Cardiac septum (tissue), 1 donor: Measurements from ENCODE around the gene PYCR2. TPM values are rescaled to one million over a fixed set of nuclear protein-coding genes. Genes with fewer than 3 reads are reported as not detected.
"Not testable (repeated sequence)": the region's sequence is repeated elsewhere in the genome, so short reads cannot be mapped to it uniquely, and the experiment has no call there.

Source experiments
- DNase-seq: peaks from one replicate; pipeline ENCODE4 v3.0.0-alpha.2; 2020; ENCODE audit warnings: low spot score
- intact Hi-C: fragments of 100-400 bp; cut with DNase I; formaldehyde crosslinking; loops from one replicate; pipeline ENCODE4 v1.14.0; 2022
- total RNA-seq: library from RNA; stranded (reverse); fragmentation: NEBNext Ultra II Directional; extraction: Animal tissue kit (Norgen Biotek cat#: 25700); gene quantifications from one replicate; pipeline ENCODE4 v1.2.1, GENCODE V29; 2021
- donor health status: DM: no; HTN: no; CAD: no.

Gene PYCR2
- total RNA-seq, 1 donor from 2014 or later: 68.6 TPM

DNA sequence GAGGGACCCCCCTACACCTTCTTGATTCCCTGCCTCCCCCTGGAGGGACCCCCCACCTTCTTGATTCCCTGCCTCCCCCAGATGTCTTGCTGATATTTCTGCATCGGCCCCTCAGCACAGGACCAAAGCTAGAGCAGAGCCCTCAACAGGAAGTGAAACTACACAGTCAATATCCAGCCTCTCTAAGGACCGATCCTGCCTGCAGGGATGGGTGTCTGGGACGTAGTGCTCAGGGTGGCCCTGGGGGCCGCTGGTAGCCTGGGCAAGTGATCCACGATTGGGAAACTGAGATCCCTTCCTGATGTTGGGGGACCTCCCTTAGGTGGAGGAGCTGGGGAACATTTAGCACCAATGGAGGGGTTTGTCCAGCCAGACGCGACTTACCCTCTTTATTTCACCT, 20.9 kb upstream of the PYCR2 start:
- no peak for DNase-seq
- intact Hi-C loops: no loop called here

DNA sequence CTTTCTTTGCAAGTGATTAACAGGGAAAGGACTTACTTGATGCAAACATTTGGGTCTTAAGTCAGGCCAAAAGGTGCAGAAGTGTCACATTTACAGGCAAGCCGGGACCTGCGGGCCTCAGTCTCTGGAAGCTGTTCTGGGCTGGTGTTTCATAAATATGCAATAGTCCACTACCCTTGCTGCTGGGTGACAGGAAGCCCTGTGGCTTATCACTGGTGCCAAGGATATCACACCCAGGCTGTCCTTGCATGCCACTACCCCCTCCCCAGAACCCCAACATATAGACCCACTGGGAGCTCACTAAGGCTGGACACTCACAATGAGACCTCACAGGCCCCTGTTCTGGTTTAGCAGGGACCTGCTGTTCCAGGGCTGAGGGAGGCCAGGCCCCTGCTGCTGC, 20.3 kb upstream of the PYCR2 start:
- no peak for DNase-seq
- intact Hi-C loops: no loop called here

DNA sequence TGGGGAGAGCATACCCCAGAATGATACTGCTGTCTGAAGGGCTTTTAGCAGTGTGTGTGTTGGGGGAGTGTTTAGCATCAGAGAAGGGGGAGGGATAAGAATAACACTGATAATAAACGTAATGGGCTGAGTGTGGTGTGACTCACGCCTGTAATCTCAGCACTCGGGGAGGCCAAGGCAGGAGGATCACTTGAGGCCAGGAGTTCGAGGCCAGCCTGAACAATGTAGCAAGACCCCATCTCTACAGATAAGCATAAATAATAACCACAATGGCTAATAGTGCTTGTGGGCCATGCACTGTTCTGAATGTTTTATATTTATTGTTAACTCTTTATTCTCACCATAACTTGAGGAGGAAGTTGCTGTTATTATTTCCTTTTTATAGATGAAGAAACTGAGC, 19.5 kb upstream of the PYCR2 start:
- DNase-seq: no peak
- intact Hi-C loops: no loop called here

DNA sequence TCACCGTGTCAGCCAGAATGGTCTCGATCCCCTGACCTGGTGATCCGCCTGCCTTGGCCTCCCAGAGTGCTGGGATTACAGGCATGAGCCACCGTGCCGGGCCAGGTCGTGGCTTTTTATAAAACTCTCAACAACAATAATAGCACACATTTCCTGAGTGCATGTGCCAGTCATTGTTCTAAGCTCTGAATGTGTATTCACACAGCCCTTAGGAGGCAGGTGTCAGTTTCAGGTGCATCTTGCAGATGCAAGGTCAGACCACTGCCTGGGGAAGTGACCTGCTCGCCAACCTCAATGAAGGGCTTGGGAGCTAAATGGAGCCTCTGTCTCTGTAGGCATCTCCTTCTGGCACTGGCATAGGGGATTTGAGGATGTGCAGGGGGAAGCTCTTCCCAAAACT, 18.5 kb upstream of the PYCR2 start:
- no peak for DNase-seq
- intact Hi-C loops: no loop called here

DNA sequence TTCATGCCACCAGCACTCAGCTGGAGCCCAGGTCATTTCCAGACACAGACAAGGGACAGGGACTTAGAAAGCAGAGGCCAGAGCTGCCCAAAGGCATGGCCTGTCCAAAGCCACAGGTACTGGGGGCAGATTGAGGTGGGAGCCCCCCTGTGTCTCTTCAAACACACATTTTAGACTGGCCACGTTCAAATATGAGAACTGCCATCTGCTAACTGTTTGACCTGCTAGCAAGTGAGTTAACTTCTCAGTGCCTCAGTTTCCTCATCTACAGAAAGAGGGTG, 17.8 kb upstream of the PYCR2 start:
- intact Hi-C loops: no loop called here
- no peak for DNase-seq

DNA sequence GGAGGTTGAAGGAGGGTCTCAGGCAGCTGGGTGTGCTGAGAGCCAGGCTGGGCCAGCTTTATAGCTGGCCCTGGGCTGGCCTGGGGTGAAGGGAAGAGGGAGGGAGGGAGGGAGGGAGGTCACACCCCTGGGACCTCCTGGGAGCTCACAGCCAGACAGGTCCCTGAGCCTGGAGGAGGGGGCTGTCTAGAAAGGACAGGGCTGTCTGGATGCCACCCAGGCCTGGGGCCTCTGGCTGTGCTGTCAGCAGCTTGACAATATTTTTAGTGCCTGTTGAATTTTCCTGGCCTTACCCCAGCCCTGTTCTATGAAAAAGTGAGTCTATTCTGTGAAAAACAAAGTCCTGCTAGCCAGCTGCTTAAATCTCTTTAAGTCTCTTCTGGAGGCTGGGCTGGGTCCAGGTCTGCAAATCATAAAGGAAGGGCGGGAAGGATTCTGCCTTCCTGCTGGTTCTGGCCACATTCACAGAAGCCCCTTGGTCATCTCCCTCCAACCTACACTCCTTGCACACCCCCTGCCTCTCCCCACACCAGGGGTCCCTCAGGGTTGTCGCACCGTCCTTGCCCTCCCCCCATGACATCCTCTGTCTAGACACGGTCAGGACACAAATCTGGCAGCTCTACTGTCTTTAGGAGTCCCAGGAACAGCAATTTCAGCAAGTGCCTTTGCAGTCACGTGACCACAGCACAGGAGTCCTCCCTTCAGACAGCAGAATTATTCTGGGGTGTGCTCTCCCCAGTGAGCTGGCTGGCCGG, 17.3 kb upstream of the PYCR2 start, which contains the start of gene LEFTY2:
Gene LEFTY2, minus strand, starts transcription at position 34 of the 755 bp plus-strand sequence. CDS start 80 bp downstream, outside the sequence.
- intact Hi-C loops: no loop called here
- DNase-seq: no peak

DNA sequence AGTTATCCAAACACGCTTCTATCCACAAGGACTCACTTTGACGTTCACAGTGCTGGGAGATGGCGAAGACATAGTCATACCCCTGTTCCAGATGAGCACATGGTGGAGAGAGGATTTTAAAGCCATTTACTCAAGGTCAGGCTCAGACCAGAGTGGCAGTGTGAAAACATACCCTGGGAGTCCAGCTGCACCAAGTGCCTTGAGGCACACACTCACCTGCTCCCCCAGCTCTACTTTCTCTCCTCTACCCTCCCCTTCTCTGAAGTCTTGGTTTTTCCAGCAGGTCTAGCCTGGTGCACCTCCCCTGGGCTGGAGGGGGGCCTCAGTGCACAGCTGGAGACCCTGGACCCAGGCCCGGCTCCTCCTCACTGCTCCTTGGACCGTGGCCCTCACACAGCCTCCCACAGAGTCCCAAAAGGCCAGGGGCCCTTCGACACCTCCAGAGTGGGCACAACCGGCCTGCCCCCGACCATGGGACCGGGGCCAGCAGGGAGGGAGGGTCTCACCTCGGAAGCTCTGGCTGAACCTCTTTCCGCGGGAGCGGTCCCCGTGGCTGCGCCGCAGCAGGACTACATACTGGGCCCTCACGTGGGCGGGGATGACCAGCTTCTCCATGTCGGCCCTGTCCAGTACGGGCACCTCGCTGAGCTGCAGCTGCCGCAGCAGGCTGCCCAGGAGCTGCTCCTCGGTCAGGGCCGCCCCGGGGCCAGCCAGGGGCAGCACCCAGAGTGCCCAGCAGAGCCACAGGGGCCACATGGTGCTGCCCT, 16.5 kb upstream of the PYCR2 start:
- intact Hi-C loops: no loop called here

DNA sequence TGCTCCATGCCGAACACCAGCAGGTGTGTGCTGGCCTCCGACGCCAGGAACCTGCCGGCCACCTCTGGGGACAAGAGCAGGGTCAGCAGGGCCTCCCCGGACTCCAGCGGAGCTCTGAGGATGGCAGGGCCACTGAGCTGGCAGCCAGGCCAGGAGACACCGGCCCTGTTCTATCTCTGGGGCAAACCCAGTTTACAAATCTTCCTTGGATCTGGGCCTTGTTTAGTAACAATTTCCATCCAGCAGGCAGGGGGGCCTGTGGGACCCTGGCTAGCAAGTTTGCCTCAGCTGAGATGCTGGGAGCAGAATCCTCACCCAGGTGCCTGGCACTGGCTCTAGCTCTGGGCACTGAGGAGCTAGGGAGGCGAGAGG, 15.9 kb upstream of the PYCR2 start:
- DNase-seq: not testable (repeated sequence)

More for the DNA sequence above, 16.5 kb upstream of the PYCR2 start:
- DNase-seq: no peak

DNA sequence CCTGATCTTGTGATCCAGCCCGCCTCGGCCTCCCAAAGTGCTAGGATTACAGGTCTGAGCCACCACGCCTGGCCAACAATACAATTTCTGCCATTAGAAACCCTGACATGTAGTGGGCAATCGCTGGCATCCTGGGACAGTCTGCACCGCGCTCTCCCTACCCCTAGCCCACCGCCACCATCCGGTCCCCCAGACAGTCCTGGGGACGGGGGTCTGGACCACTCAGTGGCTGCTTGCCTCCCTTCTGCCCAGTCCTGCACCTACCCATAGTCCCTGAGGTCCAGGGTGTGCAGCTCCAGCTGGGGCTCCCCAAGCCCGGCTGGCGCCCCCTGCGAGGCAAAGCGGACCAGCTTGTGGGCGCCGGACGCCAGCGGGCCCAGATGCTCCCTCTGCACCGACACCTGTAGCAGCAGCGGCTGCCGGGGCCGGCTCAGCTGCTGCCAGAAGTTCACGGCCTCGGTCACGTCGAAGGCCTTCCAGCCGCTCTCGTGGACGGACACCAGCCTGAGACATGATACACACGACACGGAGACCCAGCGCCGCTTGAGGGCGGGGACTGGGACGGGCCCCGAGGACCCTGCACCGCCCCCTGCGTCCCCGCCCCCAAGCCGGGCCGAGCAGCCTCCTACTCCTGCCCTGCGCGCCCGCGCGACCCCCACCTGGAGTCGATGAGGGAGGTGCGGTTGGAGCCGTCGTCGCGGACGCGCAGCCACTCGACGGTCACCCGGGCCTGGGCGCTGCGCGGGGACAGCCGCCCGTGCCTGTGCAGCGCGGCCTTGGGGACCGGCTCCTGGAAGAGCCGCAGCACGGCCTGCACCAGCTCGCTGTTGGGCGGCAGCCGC, 15.3 kb upstream of the PYCR2 start:
- intact Hi-C loops: not testable (repeated sequence)

More for the DNA sequence above, 15.9 kb upstream of the PYCR2 start:
- intact Hi-C loops: not testable (repeated sequence)

DNA sequence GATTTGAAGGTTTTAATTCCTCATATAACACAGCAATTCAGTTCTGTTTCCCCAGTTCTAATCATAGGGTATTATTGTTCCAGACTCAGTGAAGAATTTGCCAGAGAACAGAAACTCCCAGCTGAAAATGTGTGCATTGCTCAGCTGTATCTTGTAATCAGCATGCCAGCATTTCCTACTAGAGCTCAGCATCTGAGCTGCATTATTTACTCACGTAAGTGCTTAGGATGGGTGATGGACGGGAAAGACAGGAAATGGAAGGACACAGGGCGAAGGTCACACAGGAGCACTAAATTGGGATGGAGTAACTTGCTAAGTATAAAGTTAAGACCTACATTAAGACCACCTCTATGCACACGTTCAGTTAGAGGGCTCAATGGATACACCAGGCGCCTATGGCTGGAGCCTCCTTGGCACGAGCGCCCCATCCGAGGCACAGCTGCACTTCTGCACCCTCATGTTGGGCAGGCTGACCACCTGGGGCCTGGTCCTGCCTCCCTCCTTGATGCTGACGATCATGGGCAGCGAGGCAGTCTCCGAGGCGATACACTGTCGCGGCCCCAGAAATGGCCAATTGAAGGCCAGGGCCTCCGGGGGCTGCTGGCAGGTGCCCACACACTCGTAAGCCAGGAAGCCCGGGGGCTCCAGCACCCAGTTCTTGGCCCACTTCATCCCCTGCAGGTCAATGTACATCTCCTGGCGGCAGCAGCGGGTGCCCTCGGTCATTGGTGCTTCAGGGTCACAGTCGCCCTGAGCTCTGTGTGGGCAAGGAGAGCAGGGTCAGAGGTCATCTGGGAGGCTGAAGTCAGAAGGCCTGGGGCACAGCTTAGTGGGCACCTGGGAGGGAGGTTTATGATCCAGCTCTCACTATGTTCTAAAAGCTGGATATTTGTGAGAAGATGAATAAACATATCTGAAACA, 13.3 kb upstream of the PYCR2 start:
- DNase-seq: no peak
- intact Hi-C loops: no loop called here

More for the DNA sequence above, 15.3 kb upstream of the PYCR2 start:
- not testable (repeated sequence) for DNase-seq

DNA sequence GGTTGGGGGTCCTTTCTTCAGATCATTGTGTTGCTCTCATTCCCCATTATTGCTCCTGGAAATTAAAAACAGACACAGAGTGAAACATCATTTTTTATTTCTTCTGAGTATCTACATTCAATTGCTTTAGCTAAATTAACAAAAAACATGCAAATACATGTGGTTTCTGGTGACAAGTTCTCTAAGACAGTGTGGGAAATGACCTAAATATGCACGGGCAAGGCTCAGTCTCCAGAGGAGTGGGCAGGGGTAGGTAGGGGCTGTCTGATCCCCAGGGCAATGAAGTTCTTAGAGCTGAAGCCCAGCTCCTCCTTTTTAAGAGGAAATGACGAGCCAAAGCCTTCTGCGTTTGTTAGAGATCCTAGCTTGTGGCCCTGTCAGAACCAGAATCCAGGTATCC, 12.5 kb upstream of the PYCR2 start:
- intact Hi-C loops: no loop called here
- no peak for DNase-seq

DNA sequence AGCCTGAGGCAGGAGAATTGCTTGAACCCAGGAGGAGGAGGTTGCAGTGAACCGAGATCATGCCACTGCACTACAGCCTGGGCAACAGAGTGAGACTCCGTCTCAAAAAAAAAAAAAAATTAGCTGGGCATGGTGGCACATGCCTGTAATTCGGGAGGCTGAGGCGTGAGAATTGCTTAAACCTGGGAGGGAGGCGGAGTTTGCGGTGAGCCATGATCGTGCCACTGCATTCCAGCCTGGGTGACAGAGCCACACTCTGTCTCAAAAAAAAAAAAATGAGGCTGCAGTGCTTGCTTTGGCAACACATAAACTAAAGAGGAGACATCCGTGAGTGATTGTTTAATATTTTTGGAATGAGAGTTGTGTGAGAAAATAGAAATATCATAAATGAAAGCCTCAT, 12.0 kb upstream of the PYCR2 start:
- DNase-seq, intact Hi-C loops: not testable (repeated sequence)

DNA sequence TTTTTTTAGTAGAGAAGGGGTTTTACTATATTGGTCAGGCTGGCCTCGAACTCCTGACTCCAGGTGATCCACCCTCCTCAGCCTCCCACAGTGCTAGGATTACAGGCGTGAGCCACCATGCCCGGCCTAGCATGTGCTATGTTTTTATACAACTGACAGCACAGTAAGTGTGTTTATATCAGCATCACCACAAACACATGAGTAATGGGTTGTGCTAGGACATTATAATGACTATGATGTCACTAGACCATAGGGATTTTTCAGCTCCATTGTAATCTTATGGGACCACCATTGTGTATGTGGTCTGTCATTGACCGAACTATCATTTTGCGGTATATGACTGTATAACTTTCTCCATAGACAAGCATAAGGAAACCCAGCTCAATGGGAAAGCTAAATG, 10.7 kb upstream of the PYCR2 start:
- no peak for DNase-seq
- intact Hi-C loops: no loop called here

DNA sequence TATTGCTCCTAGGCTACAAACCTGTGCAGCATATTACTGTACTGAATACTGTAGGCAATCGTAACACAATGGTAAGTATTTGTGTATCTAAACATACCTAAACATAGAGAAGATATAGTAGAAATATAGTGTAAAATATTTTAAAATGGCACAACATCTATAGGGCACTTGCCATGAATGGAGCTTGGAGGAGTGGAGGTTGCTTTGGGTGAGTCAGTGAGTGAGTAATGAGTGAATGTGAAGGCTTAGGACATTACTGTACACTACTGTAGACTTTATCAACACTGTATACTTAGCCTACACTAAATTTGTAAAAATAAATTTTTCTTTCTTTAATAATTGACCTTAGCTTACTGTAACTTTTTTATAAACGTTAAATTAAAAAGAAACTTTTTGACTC, 9.0 kb upstream of the PYCR2 start:
- no peak for DNase-seq
- intact Hi-C loops: no loop called here

DNA sequence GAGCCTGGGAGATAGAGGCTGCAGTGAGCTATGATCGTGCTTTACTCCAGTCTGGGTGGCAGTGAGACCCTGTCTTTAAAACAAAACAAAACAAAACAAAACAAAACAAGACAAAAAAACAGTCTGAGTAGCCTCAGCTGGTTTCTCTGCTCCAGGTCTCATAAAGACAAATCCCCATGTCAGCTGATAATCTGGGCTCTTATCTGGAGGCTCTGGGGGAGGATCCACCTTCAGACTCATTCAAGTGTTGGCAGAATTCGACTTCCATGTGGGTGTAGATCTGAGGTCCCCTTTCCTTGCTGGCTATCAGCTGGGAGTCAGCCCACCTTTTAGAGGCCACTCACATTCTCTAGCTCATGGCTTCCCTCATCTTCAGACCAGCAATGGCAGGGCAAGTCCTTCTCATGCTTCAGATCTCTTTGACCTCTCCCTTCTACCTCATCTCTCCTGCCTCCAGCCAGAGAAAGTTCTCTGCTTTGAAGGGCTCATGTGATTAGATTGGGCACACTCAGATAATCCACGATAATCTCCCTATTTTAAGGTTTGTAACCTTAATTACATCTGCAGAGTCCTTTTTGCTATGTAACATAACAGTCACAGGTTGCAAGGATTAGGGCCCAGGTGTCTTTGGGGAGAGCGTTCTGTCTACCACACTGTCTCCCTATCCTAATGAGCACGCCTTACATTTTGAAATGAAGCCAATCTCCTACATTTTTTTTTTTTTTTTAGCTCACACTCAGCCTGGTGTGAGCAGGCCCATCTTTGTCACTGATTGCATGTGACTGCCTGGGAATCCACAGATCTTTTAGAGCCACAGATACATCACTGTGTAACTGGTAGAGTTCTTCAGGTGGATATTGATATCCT, 7.5 kb upstream of the PYCR2 start:
- no peak for DNase-seq
- intact Hi-C loops: no loop called here

DNA sequence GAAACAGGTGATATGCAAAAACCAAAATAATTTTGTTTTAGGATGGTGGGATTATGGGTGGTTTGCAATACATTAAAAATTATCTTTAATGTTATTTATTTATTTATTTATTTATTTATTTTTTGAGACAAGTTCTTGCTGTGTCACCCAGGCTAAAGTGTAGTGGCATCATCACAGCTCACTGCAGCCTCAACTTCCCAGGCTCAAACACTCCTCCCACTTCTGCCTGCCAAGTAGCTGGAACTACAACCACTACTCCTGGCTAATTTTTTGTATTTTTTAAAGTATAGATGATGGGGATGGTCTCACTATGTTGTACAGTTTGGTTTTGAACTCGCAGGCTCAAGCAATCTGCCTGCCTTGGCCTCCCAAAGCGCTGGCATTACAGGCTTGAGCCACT, 6.5 kb upstream of the PYCR2 start:
- no peak for DNase-seq
- intact Hi-C loops: no loop called here

DNA sequence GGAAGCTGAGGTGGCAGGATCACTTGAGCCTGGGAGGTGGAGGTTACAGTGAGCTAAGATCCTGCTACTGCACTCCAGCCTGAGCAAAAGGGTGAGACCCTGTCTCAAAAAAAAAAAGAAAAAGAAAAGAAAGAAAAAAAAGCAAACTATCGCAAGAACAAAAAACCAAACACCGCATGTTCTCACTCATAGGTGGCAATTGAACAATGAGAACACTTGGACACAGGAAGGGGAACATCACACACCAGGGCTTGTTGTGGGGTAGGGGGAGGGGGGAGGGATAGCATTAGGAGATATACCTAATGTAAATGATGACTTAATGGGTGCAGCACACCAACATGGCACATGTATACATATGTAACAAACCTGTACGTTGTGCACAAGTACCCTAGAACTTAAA, 5.4 kb upstream of the PYCR2 start:
- intact Hi-C loops, DNase-seq: not testable (repeated sequence)
